HEK293 (cell line): ENCODE measurements around the gene DHRS7C.

Source experiments
- SP2 ChIP-seq: fragments of 450-650 bp; formaldehyde crosslinking; IDR thresholded peaks from 2 replicates; pipeline ENCODE4 v1.5.1; 2016; ENCODE audit warnings: missing biosample characterization, missing genetic modification characterization
- ZBTB8A ChIP-seq: fragments of 450-650 bp; formaldehyde crosslinking; IDR thresholded peaks from 2 replicates; pipeline ENCODE4 v1.5.1; 2016; ENCODE audit warnings: missing biosample characterization, missing genetic modification characterization

- TF ChIP-seq ZBTB8A (tag by site-specific recombination) (no peak), SP2 (no peak)
Observed at GRCh38 chr17:9784544-9784943, 6.8 kb downstream of the DHRS7C start.
